ENCODE measurements around the gene CFTR. TPM values are rescaled to one million over a fixed set of nuclear protein-coding genes. Genes with fewer than 3 reads are reported as not detected.

The CFTR gene
- total and polyA plus RNA-seq, 9 donors: 0.12 to 2.4 (median 0.71) TPM; not detected in 3

DNA sequence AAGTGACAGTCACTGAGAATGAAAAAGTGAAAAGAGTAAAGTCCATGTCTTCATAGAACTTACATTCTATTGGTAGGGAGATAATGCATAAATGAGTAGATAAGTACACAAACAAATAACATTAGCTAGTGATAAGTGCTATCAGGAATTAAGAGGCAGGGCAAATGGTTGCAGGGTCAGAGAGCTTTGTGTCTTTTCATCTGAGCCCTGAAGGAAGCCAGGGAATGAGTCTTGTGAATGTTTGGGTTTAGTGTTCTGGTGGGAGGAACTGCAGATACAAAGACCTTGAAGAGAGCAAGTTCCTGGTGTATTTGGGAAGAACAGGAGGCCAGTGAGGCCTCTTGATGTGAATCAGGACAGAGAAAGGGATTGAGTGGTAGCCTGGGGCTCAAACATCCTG lies 209.6 kb downstream of the CFTR start:
- intact Hi-C loops (cut with DNase I): no loop called here
- Histone ChIP-seq H3K4me3 (no peak overlapping the region), H3K27ac (no peak overlapping the region), H3K9me3 (no peaks in the 10 kb centered on the region), H3K4me1 (ENCODE audit: insufficient read depth) (no peaks in the 10 kb centered on the region), H3K27me3 (no peaks in the 10 kb centered on the region), H3K36me3 (no peaks in the 10 kb centered on the region)
- DNase-seq: no peak
- TF ChIP-seq POLR2A (IDR thresholded peaks at IDR 0.05) (no peak), EP300 (IDR thresholded peaks at IDR 0.05) (no peak)
- TF ChIP-seq, protein P1, sequence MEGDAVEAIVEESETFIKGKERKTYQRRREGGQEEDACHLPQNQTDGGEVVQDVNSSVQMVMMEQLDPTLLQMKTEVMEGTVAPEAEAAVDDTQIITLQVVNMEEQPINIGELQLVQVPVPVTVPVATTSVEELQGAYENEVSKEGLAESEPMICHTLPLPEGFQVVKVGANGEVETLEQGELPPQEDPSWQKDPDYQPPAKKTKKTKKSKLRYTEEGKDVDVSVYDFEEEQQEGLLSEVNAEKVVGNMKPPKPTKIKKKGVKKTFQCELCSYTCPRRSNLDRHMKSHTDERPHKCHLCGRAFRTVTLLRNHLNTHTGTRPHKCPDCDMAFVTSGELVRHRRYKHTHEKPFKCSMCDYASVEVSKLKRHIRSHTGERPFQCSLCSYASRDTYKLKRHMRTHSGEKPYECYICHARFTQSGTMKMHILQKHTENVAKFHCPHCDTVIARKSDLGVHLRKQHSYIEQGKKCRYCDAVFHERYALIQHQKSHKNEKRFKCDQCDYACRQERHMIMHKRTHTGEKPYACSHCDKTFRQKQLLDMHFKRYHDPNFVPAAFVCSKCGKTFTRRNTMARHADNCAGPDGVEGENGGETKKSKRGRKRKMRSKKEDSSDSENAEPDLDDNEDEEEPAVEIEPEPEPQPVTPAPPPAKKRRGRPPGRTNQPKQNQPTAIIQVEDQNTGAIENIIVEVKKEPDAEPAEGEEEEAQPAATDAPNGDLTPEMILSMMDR (IDR thresholded peaks at IDR 0.05): no peak

DNA sequence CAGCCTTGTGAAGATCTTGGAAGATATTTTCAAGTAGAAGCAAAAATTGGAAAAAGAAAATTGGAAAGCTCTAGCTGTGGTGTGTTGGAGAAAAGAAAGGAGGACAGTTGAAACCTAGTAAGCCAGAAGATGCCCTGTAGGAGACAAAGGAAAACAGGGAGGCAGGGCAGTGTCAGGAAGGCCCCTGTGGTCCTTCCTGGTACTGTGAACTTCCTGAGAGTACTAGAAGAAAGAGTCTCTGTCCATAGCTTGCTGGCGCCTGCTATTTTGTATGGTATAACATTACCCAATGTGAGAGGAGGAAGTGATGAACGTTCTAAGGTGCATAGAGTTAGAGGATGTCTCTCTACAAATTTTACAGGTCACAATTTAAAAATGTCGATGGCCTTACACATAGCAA lies 210.3 kb downstream of the CFTR start:
- Histone ChIP-seq H3K27me3 (no peaks in the 10 kb centered on the region), H3K36me3 (no peaks in the 10 kb centered on the region), H3K4me1 (ENCODE audit: insufficient read depth) (no peaks in the 10 kb centered on the region), H3K4me3 (no peak overlapping the region), H3K9me3 (no peaks in the 10 kb centered on the region), H3K27ac (no peak overlapping the region)
- WGBS, 3 donors: 53 to 59% (median 54%) methylated on average over 3 of the region's 3 CpGs
- no peak for DNase-seq
- intact Hi-C loops (cut with DNase I): no loop called here
- TF ChIP-seq POLR2A (IDR thresholded peaks at IDR 0.05) (no peak), EP300 (IDR thresholded peaks at IDR 0.05) (no peak)
- TF ChIP-seq, protein P1 (IDR thresholded peaks at IDR 0.05): no peak

DNA sequence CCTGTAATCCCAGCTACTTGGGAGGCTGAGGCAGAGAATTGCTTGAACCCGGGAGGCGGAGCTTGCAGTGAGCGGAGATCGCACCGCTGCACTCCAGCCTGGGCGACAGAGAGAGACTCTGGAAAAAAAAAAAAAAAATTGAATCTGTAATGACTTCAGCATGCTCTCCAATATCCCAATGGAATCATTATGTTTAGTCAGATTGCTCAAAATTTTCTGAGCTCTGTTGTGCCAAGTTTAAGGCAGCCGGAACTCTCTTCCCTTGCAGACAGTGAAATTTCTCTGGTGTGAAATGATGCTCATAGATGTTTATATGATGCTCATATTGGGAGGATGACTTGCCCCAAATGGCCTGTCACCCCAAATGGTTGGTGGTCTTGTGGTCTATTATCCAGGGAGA lies 212.5 kb downstream of the CFTR start:
- Histone ChIP-seq H3K9me3 (no peaks in the 10 kb centered on the region), H3K27ac (no peak overlapping the region), H3K27me3 (no peaks in the 10 kb centered on the region), H3K4me1 (ENCODE audit: insufficient read depth) (no peaks in the 10 kb centered on the region), H3K36me3 (no peaks in the 10 kb centered on the region), H3K4me3 (no peak overlapping the region)
- 94 to 95% (median 95%) methylated on average over 7 of the region's 7 CpGs for WGBS, 3 donors
- DNase-seq: no peak
- TF ChIP-seq EP300 (IDR thresholded peaks at IDR 0.05) (no peak), POLR2A (IDR thresholded peaks at IDR 0.05) (no peak)
- TF ChIP-seq, protein P1 (IDR thresholded peaks at IDR 0.05): no peak
- intact Hi-C loops (cut with DNase I): no loop called here

DNA sequence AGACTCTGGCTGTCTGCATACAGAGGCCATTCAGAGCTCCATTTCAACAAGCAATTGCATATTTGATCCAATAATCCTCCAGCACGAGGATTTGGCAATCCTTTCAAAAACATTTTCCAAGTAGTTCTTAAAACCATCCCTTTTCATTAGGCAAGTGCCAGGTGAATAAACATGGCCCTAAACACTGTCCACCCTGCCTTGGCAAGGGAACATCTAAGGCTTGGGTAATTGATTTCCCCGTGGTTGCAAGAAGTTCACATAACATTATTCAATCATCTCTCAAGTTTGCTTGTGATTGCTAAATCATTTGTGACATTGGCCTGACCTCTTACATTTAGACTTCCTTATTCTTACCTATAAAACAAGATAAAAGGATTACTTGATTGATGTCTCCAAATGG lies 218.2 kb downstream of the CFTR start:
- TF ChIP-seq, protein P1 (IDR thresholded peaks at IDR 0.05): no peak
- TF ChIP-seq POLR2A (IDR thresholded peaks at IDR 0.05) (no peak), EP300 (IDR thresholded peaks at IDR 0.05) (no peak)
- Histone ChIP-seq H3K4me1 (ENCODE audit: insufficient read depth) (no peaks in the 10 kb centered on the region), H3K4me3 (no peak overlapping the region), H3K9me3 (no peaks in the 10 kb centered on the region), H3K27ac (no peak overlapping the region), H3K27me3 (no peaks in the 10 kb centered on the region), H3K36me3 (no peaks in the 10 kb centered on the region)
- WGBS, 3 donors: 63 to 69% (median 64%) methylated on average over 2 of the region's 2 CpGs
- DNase-seq: no peak
- intact Hi-C loops (cut with DNase I): no loop called here

DNA sequence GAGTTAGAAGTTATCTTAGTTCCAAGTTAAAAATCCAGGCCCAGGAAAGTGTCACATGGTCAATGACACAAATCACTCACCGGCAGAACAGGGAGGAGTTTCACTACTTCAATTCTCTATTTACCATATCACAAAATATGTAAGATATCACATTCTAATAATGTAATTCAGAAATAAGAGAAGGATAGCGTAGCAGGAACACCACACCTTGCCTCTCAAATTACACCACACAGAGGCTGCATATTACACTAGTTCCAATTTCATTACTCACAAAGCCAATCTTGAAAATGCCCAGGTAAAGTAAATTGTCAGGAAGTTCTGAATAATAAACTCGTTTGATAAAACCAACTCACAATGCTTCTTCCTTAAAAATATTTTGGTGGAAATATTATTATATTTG lies 224.2 kb downstream of the CFTR start:
- TF ChIP-seq EP300 (IDR thresholded peaks at IDR 0.05): no peak
- no peak for TF ChIP-seq POLR2A (IDR thresholded peaks at IDR 0.05)
- TF ChIP-seq, protein P1 (IDR thresholded peaks at IDR 0.05): no peak
- Histone ChIP-seq H3K27ac (no peak overlapping the region), H3K27me3 (no peaks in the 10 kb centered on the region), H3K4me1 (ENCODE audit: insufficient read depth) (no peaks in the 10 kb centered on the region), H3K9me3 (no peaks in the 10 kb centered on the region), H3K36me3 (no peaks in the 10 kb centered on the region), H3K4me3 (no peak overlapping the region)
- intact Hi-C loops (cut with DNase I): no loop called here
- DNase-seq: no peak
- WGBS, 3 donors: 63 to 69% (median 63%) methylated on average over 3 of the region's 3 CpGs

Data from ovary (tissue), 9 donors.